GM19025 (cell line): ENCODE measurements around the gene SPHK1.
A peak's percentile ranks its signal among the peaks of the same experiment; 100 is the strongest.
"Not testable (repeated sequence)": the region's sequence is repeated elsewhere in the genome, so short reads cannot be mapped to it uniquely, and the experiment has no call there.

ENCODE experiments used
- ATAC-seq: cut with Tn5 transposase; IDR thresholded peaks from one replicate; pipeline ENCODE4 v1.9.1; 2021; ENCODE audit warnings: mild to moderate bottlenecking, low read depth, moderate library complexity; ENCODE audit not compliant: unreplicated experiment

Gene SPHK1, protein sequence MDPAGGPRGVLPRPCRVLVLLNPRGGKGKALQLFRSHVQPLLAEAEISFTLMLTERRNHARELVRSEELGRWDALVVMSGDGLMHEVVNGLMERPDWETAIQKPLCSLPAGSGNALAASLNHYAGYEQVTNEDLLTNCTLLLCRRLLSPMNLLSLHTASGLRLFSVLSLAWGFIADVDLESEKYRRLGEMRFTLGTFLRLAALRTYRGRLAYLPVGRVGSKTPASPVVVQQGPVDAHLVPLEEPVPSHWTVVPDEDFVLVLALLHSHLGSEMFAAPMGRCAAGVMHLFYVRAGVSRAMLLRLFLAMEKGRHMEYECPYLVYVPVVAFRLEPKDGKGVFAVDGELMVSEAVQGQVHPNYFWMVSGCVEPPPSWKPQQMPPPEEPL

DNA sequence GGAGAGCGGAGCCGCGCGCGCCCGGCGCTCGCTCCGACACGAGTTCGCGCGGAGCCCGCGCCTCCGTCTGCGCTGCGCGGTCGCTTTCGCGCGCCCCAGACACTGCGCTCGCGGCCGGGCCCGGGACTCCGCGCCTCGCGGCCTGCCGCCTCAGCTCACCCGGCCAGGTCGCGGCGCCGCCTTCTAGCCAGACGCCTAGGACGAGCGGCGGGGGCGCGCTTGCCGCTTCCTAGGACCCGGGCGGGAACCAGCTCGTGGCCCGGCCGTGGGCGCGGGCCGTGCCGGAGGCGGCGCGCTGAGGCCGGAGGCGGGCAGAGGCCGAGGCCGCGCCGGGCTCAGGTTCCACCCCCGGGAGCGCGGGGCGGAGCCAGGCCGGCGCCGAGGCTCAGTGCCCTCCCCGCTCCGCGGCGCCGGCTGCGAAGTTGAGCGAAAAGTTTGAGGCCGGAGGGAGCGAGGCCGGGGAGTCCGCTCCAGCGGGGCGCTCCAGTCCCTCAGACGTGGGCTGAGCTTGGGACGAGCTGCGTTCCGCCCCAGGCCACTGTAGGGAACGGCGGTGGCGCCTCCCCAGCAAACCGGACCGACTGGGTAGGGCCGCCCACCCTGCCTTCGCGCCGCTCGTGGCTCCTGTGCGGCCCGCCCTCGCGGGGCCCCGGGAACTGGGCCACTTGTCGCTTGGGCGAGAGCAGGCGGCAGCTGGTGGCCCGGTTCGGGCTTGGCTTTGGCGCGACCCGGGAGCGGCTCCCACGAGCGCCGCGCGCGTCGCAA lies at the start of gene SPHK1:
Gene SPHK1, plus strand, starts transcription at position 388 of the 765 bp plus-strand sequence. CDS start 1,036 bp downstream, outside the sequence.
- ATAC-seq: peak; percentile 62

DNA sequence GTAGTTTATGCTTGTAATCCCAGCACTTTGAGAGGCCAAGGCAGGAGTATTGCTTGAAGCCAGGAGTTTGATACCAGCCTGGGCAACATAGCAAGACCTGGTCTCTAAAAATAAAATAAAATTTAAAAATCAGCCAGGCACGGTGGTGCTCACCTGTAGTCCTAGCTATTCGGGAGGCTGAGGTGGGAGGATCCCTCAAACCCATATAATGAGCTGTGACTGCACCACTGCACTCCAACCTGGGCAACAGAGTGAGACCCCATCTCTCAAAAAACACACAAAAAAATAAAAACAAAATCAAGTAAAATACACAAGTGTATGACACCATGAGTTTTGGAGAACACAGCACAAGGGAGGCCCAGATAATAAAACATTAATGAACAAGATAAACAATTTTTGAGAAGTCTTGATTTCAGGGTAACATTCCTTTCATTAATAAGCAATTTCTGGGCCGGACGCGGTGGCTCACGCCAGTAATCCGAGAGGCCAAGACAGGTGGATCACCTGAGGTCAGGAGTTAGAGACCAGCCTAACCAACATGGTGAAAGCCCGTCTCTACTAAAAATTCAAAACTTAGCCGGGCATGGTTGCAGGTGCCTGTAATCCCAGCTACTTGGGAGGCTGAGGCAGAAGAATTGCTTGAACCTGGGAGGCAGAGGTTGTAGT lies 48.6 kb upstream of the SPHK1 start:
- no peak for ATAC-seq

DNA sequence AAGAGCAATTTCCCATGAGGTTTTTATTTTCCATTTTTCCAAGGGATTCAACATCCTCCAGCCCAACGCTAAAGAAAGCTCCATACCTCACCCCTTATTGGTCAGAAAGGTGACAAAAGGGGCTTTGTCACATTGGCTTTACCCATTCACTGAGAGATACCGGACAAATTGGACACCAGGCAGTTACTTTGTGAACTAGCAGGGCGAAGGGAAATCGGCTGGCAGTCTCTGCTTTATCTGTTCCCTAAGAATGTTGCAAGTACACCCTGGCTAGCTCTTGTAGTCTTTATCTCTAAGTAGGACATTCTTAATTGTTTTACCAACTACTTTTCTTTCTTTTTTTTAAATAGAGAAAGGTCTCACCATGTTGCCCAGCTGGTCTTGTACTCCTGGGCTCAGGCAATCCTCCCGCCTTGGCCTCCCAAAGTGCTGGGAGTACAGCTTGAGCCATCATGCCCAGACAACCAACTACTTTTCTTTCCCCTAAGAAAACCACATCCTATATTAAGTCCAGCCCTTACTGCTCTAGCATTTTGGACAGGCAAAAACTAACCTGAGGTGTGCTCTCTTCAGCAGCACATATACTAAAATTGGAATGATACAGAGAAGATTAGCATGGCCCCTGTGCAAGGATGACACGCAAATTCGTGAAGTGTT lies 47.5 kb upstream of the SPHK1 start:
- ATAC-seq: no peak

DNA sequence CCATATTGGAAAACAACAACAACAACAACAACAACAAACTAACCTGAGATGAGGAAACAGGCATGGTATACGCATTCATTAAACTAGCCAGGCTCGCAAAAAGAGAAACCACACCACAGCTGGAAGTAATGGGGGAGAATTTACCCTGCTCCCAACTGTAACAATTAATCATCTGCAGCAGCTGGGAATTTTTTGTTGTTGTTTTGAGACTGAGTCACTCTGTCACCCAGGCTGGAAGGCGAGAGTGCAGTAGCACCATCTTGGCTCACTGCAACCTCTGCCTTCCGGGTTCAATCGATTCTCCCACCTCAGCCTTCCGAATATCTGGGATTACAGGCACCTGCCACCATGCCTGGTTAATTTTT lies 47.0 kb upstream of the SPHK1 start:
- ATAC-seq: no peak

DNA sequence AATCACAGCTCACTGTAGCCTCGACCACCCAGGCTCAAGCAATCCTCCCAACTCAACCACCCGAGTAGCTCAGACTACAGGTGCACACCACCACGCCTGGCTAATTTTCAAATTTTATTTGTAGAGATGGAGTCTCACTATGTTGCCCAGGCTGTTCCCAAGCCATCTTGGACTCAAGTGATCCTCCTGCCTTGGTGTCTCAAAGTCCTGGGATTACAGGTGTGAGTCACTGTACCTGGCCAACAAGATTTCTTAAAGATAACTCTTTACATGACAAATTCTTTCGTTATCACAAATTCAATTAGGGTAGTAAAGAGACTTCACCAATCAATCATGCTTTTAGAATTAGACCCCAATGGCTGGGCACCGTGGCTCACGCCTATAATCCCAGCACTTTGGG lies 43.1 kb upstream of the SPHK1 start:
- ATAC-seq: no peak

DNA sequence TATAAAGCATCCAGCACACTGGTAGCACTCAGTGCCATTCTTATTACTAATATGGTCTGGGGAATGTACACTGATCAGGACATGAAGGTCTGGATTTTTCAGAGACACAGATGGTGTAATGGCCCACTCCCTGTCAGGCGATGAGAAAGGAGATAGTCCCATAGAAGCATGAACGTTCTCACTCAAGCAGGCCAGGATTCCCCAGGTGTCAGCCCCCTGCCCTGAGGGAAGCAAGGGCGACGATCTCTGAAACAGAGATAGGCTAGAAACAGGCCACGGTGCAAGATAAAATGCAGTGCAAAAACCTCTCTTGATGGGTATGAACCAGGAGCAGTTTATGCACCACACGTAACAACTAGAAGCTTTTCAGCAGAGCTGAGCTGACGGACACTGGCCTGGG lies 41.3 kb upstream of the SPHK1 start:
- no peak for ATAC-seq

DNA sequence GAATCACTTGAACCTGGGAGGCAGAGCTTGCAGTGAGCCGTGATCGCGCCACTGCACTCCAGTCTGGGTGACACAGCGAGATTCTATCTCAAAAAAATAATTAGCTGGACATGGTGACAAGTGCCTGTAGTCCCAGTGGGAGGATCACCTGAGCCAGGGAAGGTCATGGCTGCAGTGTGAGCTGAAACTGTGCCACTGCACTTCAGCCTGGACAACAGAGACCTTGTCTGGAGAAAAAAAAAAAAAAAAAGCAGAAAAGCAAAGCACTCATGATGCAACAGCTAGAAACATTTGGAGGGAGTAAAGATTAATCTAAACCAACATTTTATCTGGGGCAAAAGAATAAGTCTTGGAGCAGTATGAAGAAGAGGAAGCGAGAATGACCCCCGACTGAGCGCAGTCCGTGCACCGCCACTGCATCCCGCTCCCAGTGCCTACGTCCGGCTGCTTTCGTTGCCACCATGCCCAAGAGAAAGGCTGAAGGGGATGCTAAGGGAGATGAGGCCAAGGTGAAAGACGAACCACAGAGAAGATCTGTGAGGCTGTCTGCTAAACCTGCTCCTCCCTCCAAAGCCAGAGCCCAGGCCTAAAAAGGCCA lies 38.9 kb upstream of the SPHK1 start:
- no peak for ATAC-seq

DNA sequence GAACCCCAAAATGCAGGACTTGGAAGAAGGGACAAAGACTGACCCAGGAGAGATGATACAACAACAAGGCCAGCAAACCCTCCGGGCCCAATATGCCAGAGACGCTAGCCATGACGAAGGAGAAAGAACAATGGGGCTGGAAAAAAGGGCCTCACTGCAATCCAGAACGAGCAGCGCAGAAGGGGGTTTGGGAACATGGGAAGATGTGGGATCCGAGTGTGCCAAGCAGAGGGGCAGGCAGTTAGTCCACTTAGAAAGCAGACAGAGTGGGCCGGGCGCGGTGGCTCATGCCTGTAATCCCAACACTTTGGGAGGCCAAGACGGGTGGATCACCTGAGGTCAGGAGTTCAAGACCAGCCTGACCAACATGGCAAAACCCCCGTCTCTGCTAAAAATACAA lies 37.5 kb upstream of the SPHK1 start:
- not testable (repeated sequence) for ATAC-seq

DNA sequence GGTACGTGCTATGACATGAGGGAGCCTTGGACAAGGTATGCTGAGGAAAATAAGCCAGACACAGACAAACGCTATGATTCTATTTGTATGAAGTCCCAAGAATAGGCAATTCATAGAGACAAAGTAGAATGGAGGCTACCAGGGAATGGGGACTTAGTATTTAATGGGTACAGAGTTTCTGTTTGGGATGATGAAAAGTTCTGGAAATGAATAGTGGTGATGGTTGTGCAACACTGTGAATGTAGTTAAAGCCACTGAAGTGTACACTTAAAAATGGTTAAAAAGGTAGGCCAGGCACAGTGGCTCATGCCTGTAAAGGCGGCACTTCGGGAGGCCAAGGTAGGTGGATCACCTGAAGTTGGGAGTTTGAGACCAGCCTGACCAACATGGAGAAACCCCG lies 33.9 kb upstream of the SPHK1 start:
- no peak for ATAC-seq

DNA sequence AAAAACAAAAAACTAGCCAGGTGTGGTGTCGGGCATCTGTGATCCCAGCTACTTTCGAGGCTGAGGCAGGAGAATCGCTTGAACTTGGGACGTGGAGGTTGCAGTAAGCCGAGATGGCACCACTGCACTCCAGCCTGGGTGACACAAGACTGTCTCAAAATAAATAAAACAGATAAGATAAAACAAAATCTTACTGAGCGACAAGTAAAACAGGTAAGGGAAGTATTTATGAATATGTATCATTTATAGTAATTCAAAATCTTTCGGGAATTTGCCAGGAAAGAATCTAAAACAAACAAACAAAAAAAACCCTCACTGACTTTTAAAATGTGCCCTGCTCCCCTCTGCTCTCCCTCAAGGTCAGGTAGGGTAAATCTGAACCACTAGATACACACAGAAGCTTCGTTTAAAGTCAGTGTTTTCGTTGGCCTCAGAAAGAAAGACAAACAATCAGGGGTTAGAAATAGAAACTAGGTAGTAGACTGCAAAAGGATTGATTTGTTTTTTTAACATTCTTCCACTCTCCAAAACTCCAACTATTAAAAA lies 32.8 kb upstream of the SPHK1 start:
- no peak for ATAC-seq

DNA sequence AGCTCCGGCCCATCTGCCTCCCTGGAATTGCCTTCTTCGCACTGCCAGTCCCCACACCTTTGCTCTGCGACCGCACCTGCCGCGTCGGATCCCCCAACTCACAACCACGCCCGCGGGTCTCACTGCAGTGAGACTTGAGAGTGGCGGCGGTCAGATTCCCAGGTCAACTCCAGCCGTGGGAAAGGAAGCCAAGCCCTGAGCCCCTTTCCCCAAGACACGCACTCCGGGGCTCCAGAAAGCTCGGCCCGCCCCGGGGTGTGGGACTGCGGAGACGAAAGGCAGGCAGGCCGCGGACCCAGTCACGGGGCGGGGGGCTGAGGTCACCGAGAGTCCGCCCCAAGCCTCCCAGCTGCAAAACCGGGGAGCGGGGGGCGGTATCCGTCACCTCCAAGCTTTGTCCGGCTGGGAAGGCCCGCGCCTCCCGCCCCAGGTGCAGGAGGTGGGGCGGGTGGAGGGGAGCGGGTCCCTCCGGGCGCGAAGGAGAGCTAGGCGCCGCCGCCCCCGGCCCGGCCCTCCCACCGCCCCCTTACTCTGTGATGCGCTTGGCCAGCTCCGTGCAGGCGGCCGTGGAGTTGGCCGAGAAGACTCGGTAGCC lies 31.3 kb upstream of the SPHK1 start:
- ATAC-seq: peak; percentile 11

DNA sequence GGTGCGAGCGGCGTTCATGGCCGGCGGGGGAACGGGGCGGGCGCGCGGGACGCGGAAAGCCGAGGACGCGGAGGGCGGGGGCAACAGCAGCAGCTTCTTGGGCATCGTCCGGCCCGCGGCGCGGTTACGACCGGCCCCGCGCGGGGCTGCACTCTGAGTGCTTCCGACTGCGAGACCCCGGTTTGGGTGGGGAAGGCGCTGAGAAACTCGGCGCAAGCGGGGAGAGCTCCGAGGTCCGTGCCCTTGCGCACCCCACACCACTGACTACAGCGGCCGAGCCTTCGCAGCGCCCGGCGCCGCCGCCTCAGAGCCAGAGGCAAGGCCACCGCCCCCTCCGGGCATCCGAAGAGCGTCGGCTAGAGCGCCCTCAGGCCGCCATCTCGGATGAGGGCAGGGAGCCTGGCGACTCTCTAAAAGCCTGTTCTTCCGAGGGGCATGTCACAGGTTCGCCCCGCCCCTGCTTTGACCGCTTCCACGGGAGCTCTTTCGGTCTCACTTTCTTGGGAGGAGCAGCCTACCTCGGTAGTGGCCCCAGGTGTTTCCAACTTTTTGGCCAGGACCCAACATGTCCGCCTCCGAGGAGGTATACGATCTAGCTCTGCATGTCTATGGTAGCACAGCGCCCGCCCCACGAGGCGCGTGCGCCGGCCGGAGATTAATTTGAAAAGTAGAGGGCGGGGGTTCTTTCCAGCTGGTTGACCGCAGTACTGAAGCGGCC lies 30.7 kb upstream of the SPHK1 start, which contains the start of gene PRPSAP1:
Gene PRPSAP1, minus strand, starts transcription at position 318 of the 718 bp plus-strand sequence. Its CDS starts 213 bp downstream, at position 105.
- ATAC-seq: peak; percentile 83

DNA sequence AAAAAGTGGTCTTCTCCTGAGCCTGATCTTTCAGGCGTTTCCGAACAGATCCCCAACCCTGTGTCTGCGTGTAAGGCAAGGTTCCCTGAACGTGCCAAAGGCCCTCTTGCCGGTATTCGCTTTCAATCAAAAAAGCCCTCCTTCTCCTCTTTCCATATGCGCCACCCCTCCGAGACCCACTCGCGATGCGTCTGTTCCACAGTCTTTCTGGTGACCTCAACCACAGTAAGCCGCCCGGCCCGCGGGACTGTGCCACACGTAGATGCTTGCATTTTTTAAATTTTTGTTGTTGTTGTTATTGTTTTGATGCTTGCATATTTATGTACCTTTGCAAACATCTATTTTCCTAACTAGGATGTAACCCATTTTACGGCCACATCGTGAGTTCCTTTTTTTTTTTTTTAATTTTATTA lies 30.1 kb upstream of the SPHK1 start:
- no peak for ATAC-seq

DNA sequence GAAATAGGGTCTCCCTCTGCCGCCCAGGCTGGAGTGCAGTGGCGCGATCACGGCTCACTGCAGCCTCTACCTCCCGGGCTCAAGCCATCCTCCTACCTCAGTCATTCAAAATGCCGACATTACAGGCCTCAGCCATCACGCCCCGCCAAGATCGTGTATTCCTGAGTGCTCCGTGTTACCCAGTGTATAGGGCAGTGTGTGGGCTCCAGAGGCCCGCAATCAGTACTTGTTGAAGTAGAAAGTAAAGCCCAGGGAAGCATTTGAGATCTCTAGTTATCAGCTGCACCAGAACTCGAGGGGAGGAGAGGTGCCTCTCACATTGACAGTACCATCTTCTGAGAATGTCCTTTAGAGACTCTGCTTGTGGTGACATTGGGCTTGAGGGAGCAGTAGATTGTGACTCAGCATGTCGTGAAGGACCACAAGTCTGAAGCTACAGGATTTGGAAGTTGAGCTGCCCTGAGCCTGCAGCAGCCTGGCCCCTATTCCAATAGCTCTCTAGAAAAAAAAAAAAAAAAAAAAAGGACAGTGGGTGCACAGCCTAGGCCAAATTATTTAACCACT lies 29.6 kb upstream of the SPHK1 start:
- ATAC-seq: no peak

DNA sequence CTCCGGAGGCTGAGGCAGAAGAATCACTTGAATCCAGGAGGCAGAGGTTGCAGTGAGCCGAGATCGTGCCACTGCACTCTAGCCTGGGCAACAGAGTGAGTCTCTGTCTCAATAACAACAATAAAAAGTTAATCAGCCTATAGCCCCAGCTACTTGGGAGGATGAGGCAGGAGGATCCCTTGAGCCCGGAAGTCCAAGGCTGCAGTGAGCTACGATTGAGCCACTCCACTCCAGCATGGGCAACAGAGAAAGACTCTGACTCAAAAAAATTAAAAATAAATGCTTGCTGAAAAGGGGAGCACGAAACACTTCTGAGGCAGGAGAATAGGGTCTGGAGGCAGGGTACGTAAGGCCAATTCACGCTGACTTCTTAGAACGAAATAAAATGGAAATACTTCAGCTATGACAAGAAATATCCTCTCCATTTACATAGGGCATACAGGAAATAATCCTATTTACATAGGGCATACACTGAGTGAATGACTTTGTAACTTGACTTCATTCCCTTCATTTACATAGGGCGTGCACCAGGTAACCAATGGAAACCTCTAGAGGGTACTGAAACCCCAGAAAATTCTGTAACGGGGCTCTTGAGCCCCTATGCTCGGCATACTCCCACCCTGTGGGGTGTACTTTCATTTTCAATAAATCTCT lies 27.5 kb upstream of the SPHK1 start:
- ATAC-seq: no peak

DNA sequence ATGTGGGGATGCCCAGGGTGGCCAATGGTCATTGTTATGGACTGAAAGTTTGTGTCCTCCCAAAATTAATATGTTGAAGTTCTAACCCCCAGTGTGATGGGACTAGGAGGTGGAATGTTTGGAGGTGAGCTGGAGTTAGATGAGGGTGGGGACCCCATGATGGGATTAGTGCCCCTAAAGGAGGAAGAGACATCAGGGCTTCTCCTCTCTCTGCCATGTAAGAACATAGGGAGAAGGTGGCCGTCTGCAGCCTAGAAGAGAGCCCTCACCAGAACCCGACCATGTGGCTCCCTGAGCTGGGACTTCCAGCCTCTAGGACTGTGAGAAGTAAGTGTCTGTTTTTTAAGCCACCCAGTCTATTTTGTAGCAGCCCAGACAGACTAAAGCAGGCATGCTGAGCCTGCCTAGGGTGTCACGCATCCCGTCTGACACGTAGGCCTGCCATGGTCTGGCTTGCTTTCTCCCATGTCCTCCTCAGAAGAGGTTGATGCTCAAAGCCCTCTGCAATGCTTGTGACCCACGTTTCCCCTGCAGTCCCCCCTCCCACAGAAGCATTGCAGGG lies 26.7 kb upstream of the SPHK1 start:
- no peak for ATAC-seq

DNA sequence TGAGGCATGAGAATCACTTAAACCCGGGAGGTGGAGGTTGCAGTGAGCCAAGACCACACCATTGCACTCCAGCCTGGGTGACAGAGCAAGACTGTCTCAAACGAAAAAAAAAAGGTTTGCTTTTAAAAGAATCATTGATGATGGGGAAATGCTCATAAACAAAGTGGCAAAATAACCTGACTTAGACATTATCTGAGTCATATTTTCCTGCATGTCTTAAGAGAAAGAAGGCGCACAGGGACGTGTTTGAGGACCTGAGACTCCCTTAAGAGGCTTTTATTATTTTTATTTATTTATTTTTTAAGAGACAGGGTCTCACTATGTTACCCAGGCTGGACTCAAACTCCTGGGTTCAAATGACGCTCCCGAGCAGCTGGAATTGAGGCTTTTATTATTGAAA lies 25.0 kb upstream of the SPHK1 start:
- no peak for ATAC-seq

DNA sequence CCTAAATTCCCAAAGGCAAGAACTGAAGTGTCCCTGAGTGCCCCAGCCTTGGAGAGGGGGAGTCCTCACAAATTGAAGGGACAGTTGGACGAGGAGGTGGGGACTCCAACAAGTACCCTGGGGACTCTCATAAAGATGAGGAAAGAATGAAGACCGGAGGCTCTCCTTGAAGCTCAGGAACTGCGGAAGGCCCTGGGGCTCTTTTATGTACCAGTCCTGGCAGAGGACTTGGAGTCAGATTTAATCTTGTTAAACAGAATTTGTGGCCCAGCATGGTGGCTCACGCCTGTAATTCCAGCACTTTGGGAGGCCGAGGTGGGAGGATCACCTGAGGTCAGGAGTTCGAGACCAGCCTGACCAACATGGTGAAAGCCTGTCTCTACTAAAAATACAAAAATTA lies 24.6 kb upstream of the SPHK1 start:
- not testable (repeated sequence) for ATAC-seq
